Gastrocnemius medialis (tissue), 4 donors: ENCODE measurements around the gene FMO3. TPM values are rescaled to one million over a fixed set of nuclear protein-coding genes. Genes with fewer than 3 reads are reported as not detected.

Experiments
- ATAC-seq, 2 donors: fragments of 150-250 bp; one replicate each; pipeline ENCODE4 v1.9.1; 2016
- DNase-seq, 2 donors: peaks; one replicate each; pipeline ENCODE4 v3.0.0-alpha.2; 2019
- H3K27ac ChIP-seq, 4 donors: fragments of 200-600 bp; sonication (generic); 1 replicate in 1 of 4; 2 replicates in 3 of 4; pipeline ENCODE4 v1.5.1; 2016 to 2018; ENCODE audit warnings: mild to moderate bottlenecking in 2 of 4, moderate library complexity in 1 of 4
- H3K27me3 ChIP-seq, 3 donors: fragments of 200-600 bp; sonication (generic) in 2 of 3; 1 replicate in 1 of 3; 2 replicates in 2 of 3; pipeline versions ENCODE4 v1.5.1 to v1.6.0; 2016 to 2019; ENCODE audit warnings: mild to moderate bottlenecking in 1 of 3, moderate library complexity in 1 of 3
- H3K36me3 ChIP-seq, 2 donors: fragments of 200-600 bp; sonication (generic) in 1 of 2; one replicate each; pipeline ENCODE4 v1.5.1; 2017 to 2018
- H3K4me1 ChIP-seq, 2 donors: fragments of 200-600 bp; sonication (generic) in 1 of 2; one replicate each; pipeline ENCODE4 v1.5.1; 2016 to 2017; ENCODE audit warnings: mild to moderate bottlenecking in 2 of 2
- H3K4me3 ChIP-seq, 4 donors: fragments of 200-600 bp; sonication (generic) in 3 of 4; 1 replicate in 1 of 4; 2 replicates in 3 of 4; pipeline ENCODE4 v1.5.1; 2016 to 2019; ENCODE audit warnings: mild to moderate bottlenecking in 2 of 4
- H3K9me3 ChIP-seq, 3 donors: fragments of 200-600 bp; sonication (generic) in 2 of 3; 1 replicate in 1 of 3; 2 replicates in 2 of 3; pipeline ENCODE4 v1.5.1; 2016 to 2019
- CTCF ChIP-seq, 5 experiments: fragments of 450-650 bp in 3 of 5; fragments of 200-600 bp in 2 of 5; sonication (generic) in 2 of 5; IDR thresholded peaks in 4 of 5; conservative IDR thresholded peaks in 1 of 5; 1 replicate in 4 of 5; 2 replicates in 1 of 5; pipeline ENCODE4 v1.5.1; 2016 to 2019; ENCODE audit warnings: antibody characterized with exemption in 5 of 5, mild to moderate bottlenecking in 3 of 5, moderate library complexity in 3 of 5
- POLR2A ChIP-seq, 2 donors: fragments of 450-650 bp; IDR thresholded peaks; one replicate each; pipeline ENCODE4 v1.6.1; 2017; ENCODE audit warnings: antibody characterized with exemption in 2 of 2, mild to moderate bottlenecking in 2 of 2, moderate library complexity in 2 of 2
- in situ Hi-C, 4 donors: fragments of 200-750 bp; cut with MboI; loops; one replicate each; pipeline versions ENCODE4 v1.15.0 to v1.8.0; 2017; ENCODE audit warnings: low sequenced_read_pairs in 4 of 4
- intact Hi-C: fragments of 100-400 bp; cut with DNase I; formaldehyde crosslinking; loops from one replicate; pipeline ENCODE4 v1.15.1; 2023; ENCODE audit warnings: low total_unique reads
- microRNA counts, 2 donors: library from miRNA; unstranded; fragments of <30 nt; microRNA quantifications; one replicate each; lab custom pipeline; 2016
- microRNA-seq, 2 donors: library from miRNA; unstranded; fragments of <30 nt; microRNA quantifications; one replicate each; pipeline ENCODE4, GENCODE V29; 2016; ENCODE audit warnings: borderline replicate concordance in 2 of 2
- total RNA-seq, 4 donors: library from RNA; depleted of rRNA; stranded (reverse); fragments of >200 nt; gene quantifications; one replicate each; pipeline versions ENCODE4 v1.1.0 to v1.2.3, GENCODE V29; 2016

Gene FMO3
- total RNA-seq, 4 donors from 2014 or later: 2.1 to 3.3 (median 2.6) TPM

- no peak for TF ChIP-seq CTCF (IDR thresholded peaks at IDR 0.05 in 4 of 5, conservative IDR thresholded peaks at IDR 0.05 in 1 of 5)
- no peak for TF ChIP-seq POLR2A (IDR thresholded peaks at IDR 0.05)
- no peak for ATAC-seq
- Histone ChIP-seq H3K4me1 (no peaks in the 10 kb centered on the region), H3K9me3 (no peaks in the 10 kb centered on the region), H3K4me3 (no peak overlapping the region), H3K27me3 (no peaks in the 10 kb centered on the region), H3K36me3 (no peaks in the 10 kb centered on the region), H3K27ac (no peak overlapping the region)
- in situ Hi-C loops (no loop called here), intact Hi-C loops (no loop called here)
- DNase-seq: no peak
Observed at GRCh38 chr1:171161431-171161830, 70.7 kb downstream of the FMO3 start.

GRCh38 chr1:171166361-171166760, 75.7 kb downstream of the FMO3 start:
- intact Hi-C loops (no loop called here), in situ Hi-C loops (no loop called here)
- no peak overlapping the region for H3K4me3 ChIP-seq
- H3K36me3 ChIP-seq: no peaks in the 10 kb centered on the region
- ATAC-seq (no peak), DNase-seq (no peak)
- TF ChIP-seq CTCF (IDR thresholded peaks at IDR 0.05 in 4 of 5, conservative IDR thresholded peaks at IDR 0.05 in 1 of 5): no peak
- no peak for TF ChIP-seq POLR2A (IDR thresholded peaks at IDR 0.05)
- no peaks in the 10 kb centered on the region for H3K4me1 ChIP-seq
- H3K27me3 ChIP-seq: no peaks in the 10 kb centered on the region
- H3K9me3 ChIP-seq: no peaks in the 10 kb centered on the region
- no peak overlapping the region for H3K27ac ChIP-seq

MicroRNAs within 50 kb of the gene (microRNA counts, 767-probe panel; counts per million panel counts)
- 356 to 448 counts per million in 2 donors for microRNA hsa-miR-1295a (lab: Ali Mortazavi, UCI)

Small RNAs within 50 kb of the gene (microRNA-seq; reads per million reads assigned to microRNA genes)
- gene MIR1295A (0 reads per million in 2 donors), gene MIR1295B (0 reads per million in 2 donors)

Other genes with a start within 250 kb of the FMO3 start
- gene MROH9, start 155.4 kb upstream of the FMO3 start, total RNA-seq: not detected
- gene FMO2, start 94.4 kb downstream of the FMO3 start, total RNA-seq: 10 to 100 TPM; 13.2 to 25.1 (median 22.5) TPM
- under 1 TPM in 1 of 4 donors, not detected in 3; 0.36 TPM for gene FMO1, start 157.6 kb downstream of the FMO3 start, total RNA-seq
- gene FMO4, start 223.3 kb downstream of the FMO3 start, total RNA-seq: 1 to 10 TPM in 2 of 4 donors, under 1 TPM in 2; 0.36 to 2.9 (median 0.94) TPM